ENCODE data around the gene SLC22A12.

The SLC22A12 gene

GRCh38 chr11:64604458-64605243 is 13.6 kb downstream of the SLC22A12 start:
- peaks cover 13% of the 10 kb centered on the region for H3K27me3 ChIP-seq (ENCODE audit: control insufficient read depth, insufficient read depth, low read length)
- H3K9me3 ChIP-seq (ENCODE audit: control insufficient read depth, low read length), result no peaks in the 10 kb centered on the region
- H3K9ac ChIP-seq (ENCODE audit: low read length), result no peak overlapping the region
- H3K4me1 ChIP-seq (ENCODE audit: control insufficient read depth, insufficient read depth, low read length), result no peaks in the 10 kb centered on the region
- H3K4me3 ChIP-seq (ENCODE audit: low read length), result no peak overlapping the region
- H3K36me3 ChIP-seq (ENCODE audit: control insufficient read depth, insufficient read depth, low read length), result no peaks in the 10 kb centered on the region

- H3K9me3 ChIP-seq (ENCODE audit: control insufficient read depth, low read length), result no peaks in the 10 kb centered on the region
- H3K9ac ChIP-seq (ENCODE audit: low read length), result no peak overlapping the region
- peaks cover 13% of the 10 kb centered on the region for H3K27me3 ChIP-seq (ENCODE audit: control insufficient read depth, insufficient read depth, low read length)
- no peaks in the 10 kb centered on the region for H3K36me3 ChIP-seq (ENCODE audit: control insufficient read depth, insufficient read depth, low read length)
- no peak overlapping the region for H3K4me3 ChIP-seq (ENCODE audit: low read length)
- no peaks in the 10 kb centered on the region for H3K4me1 ChIP-seq (ENCODE audit: control insufficient read depth, insufficient read depth, low read length)
Measured at GRCh38 chr11:64605244-64605560, 14.2 kb downstream of the SLC22A12 start.

- Histone ChIP-seq H3K4me1 (ENCODE audit: control insufficient read depth, insufficient read depth, low read length) (no peaks in the 10 kb centered on the region), H3K27me3 (ENCODE audit: control insufficient read depth, insufficient read depth, low read length) (peaks cover 13% of the 10 kb centered on the region), H3K9ac (ENCODE audit: low read length) (no peak overlapping the region), H3K4me3 (ENCODE audit: low read length) (no peak overlapping the region), H3K9me3 (ENCODE audit: control insufficient read depth, low read length) (no peaks in the 10 kb centered on the region), H3K36me3 (ENCODE audit: control insufficient read depth, insufficient read depth, low read length) (no peaks in the 10 kb centered on the region)
Measured at GRCh38 chr11:64605656-64606585, 14.9 kb downstream of the SLC22A12 start.

GRCh38 chr11:64606796-64607380 is 15.9 kb downstream of the SLC22A12 start:
- Histone ChIP-seq H3K9ac (ENCODE audit: low read length) (no peak overlapping the region), H3K4me1 (ENCODE audit: control insufficient read depth, insufficient read depth, low read length) (no peaks in the 10 kb centered on the region), H3K36me3 (ENCODE audit: control insufficient read depth, insufficient read depth, low read length) (no peaks in the 10 kb centered on the region), H3K27me3 (ENCODE audit: control insufficient read depth, insufficient read depth, low read length) (peaks cover 13% of the 10 kb centered on the region), H3K4me3 (ENCODE audit: low read length) (no peak overlapping the region), H3K9me3 (ENCODE audit: control insufficient read depth, low read length) (no peaks in the 10 kb centered on the region)

- no peak overlapping the region for H3K9ac ChIP-seq (ENCODE audit: low read length)
- no peaks in the 10 kb centered on the region for H3K36me3 ChIP-seq (ENCODE audit: control insufficient read depth, insufficient read depth, low read length)
- no peaks in the 10 kb centered on the region for H3K4me1 ChIP-seq (ENCODE audit: control insufficient read depth, insufficient read depth, low read length)
- H3K9me3 ChIP-seq (ENCODE audit: control insufficient read depth, low read length), result no peaks in the 10 kb centered on the region
- no peak overlapping the region for H3K4me3 ChIP-seq (ENCODE audit: low read length)
- peaks cover 13% of the 10 kb centered on the region for H3K27me3 ChIP-seq (ENCODE audit: control insufficient read depth, insufficient read depth, low read length)
Measured at GRCh38 chr11:64607381-64607985, 16.5 kb downstream of the SLC22A12 start.

- Histone ChIP-seq H3K36me3 (ENCODE audit: control insufficient read depth, insufficient read depth, low read length) (no peaks in the 10 kb centered on the region), H3K27me3 (ENCODE audit: control insufficient read depth, insufficient read depth, low read length) (peaks cover 13% of the 10 kb centered on the region), H3K9ac (ENCODE audit: low read length) (no peak overlapping the region), H3K4me1 (ENCODE audit: control insufficient read depth, insufficient read depth, low read length) (no peaks in the 10 kb centered on the region), H3K9me3 (ENCODE audit: control insufficient read depth, low read length) (no peaks in the 10 kb centered on the region), H3K4me3 (ENCODE audit: low read length) (no peak overlapping the region)
Measured at GRCh38 chr11:64608046-64608445, 17.0 kb downstream of the SLC22A12 start.

GRCh38 chr11:64608636-64609035 is 17.6 kb downstream of the SLC22A12 start:
- no peaks in the 10 kb centered on the region for H3K36me3 ChIP-seq (ENCODE audit: control insufficient read depth, insufficient read depth, low read length)
- peaks cover 13% of the 10 kb centered on the region for H3K27me3 ChIP-seq (ENCODE audit: control insufficient read depth, insufficient read depth, low read length)

GRCh38 chr11:64609436-64610047 is 18.5 kb downstream of the SLC22A12 start:
- Histone ChIP-seq H3K9me3 (ENCODE audit: control insufficient read depth, low read length) (no peaks in the 10 kb centered on the region), H3K4me3 (ENCODE audit: low read length) (no peak overlapping the region), H3K9ac (ENCODE audit: low read length) (no peak overlapping the region), H3K4me1 (ENCODE audit: control insufficient read depth, insufficient read depth, low read length) (no peaks in the 10 kb centered on the region), H3K36me3 (ENCODE audit: control insufficient read depth, insufficient read depth, low read length) (no peaks in the 10 kb centered on the region), H3K27me3 (ENCODE audit: control insufficient read depth, insufficient read depth, low read length) (peaks cover 13% of the 10 kb centered on the region)

More at GRCh38 chr11:64608636-64609035, 17.6 kb downstream of the SLC22A12 start:
- H3K4me1 ChIP-seq (ENCODE audit: control insufficient read depth, insufficient read depth, low read length), result no peaks in the 10 kb centered on the region
- no peak overlapping the region for H3K9ac ChIP-seq (ENCODE audit: low read length)
- H3K4me3 ChIP-seq (ENCODE audit: low read length), result no peak overlapping the region
- H3K9me3 ChIP-seq (ENCODE audit: control insufficient read depth, low read length), result no peaks in the 10 kb centered on the region

GRCh38 chr11:64610596-64610995 is 19.6 kb downstream of the SLC22A12 start:
- Histone ChIP-seq H3K9ac (ENCODE audit: low read length) (no peak overlapping the region), H3K4me1 (ENCODE audit: control insufficient read depth, insufficient read depth, low read length) (no peaks in the 10 kb centered on the region), H3K27me3 (ENCODE audit: control insufficient read depth, insufficient read depth, low read length) (peaks cover 13% of the 10 kb centered on the region), H3K36me3 (ENCODE audit: control insufficient read depth, insufficient read depth, low read length) (no peaks in the 10 kb centered on the region), H3K9me3 (ENCODE audit: control insufficient read depth, low read length) (no peaks in the 10 kb centered on the region), H3K4me3 (ENCODE audit: low read length) (no peak overlapping the region)

GRCh38 chr11:64611176-64611575 is 20.2 kb downstream of the SLC22A12 start:
- no peaks in the 10 kb centered on the region for H3K4me1 ChIP-seq (ENCODE audit: control insufficient read depth, insufficient read depth, low read length)
- H3K9me3 ChIP-seq (ENCODE audit: control insufficient read depth, low read length), result no peaks in the 10 kb centered on the region
- peaks cover 13% of the 10 kb centered on the region for H3K27me3 ChIP-seq (ENCODE audit: control insufficient read depth, insufficient read depth, low read length)
- no peak overlapping the region for H3K4me3 ChIP-seq (ENCODE audit: low read length)
- no peak overlapping the region for H3K9ac ChIP-seq (ENCODE audit: low read length)
- H3K36me3 ChIP-seq (ENCODE audit: control insufficient read depth, insufficient read depth, low read length), result no peaks in the 10 kb centered on the region

- Histone ChIP-seq H3K4me3 (ENCODE audit: low read length) (no peak overlapping the region), H3K36me3 (ENCODE audit: control insufficient read depth, insufficient read depth, low read length) (no peaks in the 10 kb centered on the region), H3K27me3 (ENCODE audit: control insufficient read depth, insufficient read depth, low read length) (peaks cover 13% of the 10 kb centered on the region), H3K4me1 (ENCODE audit: control insufficient read depth, insufficient read depth, low read length) (no peaks in the 10 kb centered on the region), H3K9me3 (ENCODE audit: control insufficient read depth, low read length) (no peaks in the 10 kb centered on the region), H3K9ac (ENCODE audit: low read length) (no peak overlapping the region)
Measured at GRCh38 chr11:64611869-64612646, 21.0 kb downstream of the SLC22A12 start.

All from mucosa of stomach (tissue), 1 donor.